Activated CD4-positive, CD25-positive, alpha-beta regulatory T cell treated with anti-CD3 and anti-CD28 coated beads, Interleukin-2, amount 50 U/mL, for 24 hours (primary cell): ENCODE data around the gene PANK2.
"Not testable (repeated sequence)": the region's sequence is repeated elsewhere in the genome, so short reads cannot be mapped to it uniquely, and the experiment has no call there.

Source experiments
- ATAC-seq, 2 donors: fragments of 150-1000 bp; cut with Tn5 transposase; one replicate each; pipeline ENCODE4 v1.10.0; 2021; ENCODE audit warnings: mild to moderate bottlenecking in 1 of 2, moderate library complexity in 1 of 2

The PANK2 gene

DNA sequence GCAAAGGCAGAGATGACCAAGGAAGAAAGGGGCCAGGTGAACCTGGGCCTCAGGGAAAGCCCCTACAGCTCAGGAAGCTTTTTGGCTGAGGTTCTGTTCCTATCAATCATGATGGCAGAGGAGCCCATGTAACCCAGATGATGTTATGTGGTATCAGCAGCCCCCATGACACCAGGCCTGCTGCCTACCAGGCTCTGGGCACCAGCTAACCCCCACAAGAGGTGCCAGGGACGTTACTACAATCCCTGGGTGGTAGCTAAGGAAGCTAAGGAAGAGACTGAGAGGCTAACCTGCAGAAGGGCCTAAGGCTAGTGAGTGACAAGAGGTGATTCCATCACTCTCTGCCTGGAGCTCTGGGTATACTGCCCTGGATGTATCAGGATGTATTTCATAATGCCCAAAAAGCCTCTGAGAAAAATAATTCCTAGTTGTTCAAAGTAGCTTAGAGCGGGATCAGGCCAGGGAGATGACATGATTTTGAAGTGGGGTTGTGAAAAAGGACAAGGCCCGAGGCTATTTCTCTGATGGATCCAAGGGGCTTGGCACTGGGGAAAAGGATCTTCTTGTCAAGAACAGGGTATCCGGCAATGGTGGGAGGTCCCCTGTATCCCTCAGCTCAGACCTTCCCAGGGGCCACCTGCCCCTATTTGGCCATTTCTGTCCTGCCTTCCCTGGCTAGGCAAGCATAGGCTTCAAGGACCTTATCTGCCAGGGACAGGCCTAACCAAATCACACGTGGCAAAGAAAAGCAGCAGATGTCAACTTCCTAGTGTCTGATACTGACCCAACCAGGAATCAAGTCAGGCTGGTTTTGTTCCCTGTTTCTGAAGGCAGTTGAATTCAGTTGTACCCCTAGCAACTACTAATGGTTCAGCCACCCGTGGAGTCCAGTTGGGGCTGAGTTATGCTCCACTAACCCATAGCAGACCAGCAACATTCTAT is 41.3 kb downstream of the PANK2 start:
- no peak for ATAC-seq

DNA sequence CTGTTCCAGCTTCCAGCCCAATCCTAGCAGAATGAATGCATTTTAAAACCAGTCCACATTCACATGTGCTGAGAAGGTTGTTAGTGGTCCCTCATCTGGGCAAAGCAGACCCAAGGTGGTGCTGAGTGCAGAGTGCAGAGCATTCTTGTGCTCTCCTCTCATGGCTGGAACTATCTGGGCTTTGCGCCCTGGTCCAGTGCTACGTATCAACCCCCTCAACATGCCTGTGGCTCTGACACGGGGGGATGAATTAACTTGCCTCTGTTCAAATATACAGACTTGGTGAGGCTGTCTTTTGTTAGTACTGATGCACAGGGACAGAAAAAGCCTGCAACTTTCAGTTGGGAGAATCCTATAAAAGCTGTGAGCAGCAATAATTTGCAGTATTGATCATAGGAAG is 42.5 kb downstream of the PANK2 start:
- ATAC-seq, result no peak

DNA sequence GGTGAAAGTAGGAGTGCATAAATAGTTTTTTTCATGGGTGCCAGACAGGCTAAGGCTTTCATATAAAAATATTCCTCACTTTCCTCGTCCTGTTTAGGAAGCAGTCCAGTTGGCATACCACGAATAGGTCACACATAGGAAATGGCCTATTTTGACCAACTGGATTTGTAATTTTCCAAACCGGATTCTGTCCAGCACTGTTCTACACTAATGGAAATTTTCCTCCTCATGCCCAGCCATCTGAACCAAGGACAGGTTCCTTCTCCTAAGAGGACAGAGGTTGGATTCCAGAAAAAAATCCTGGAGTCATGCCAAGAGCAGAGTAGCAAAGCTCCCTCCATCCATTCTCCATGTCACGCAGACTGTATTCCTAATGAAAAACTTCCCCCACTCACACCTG is 43.1 kb downstream of the PANK2 start:
- ATAC-seq, result no peak

DNA sequence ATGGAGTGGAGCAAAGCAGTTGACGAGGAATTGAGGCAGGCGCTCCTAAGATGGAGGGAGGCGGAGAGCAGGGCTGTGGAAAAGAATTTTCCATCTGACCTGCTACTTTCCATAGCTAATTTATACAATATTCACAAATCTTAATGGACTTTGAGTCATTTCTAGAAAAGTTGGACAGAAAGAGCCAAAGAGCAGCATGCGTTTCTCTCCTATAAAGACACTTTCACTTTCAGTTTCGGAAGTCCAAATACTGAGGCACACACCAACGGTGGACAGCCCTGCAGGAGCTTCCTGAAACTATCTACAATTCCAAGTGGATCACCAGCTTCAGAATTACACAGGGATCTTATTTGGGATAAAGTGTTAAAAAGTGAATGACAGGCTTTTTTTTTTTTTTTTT is 43.5 kb downstream of the PANK2 start:
- no peak for ATAC-seq

DNA sequence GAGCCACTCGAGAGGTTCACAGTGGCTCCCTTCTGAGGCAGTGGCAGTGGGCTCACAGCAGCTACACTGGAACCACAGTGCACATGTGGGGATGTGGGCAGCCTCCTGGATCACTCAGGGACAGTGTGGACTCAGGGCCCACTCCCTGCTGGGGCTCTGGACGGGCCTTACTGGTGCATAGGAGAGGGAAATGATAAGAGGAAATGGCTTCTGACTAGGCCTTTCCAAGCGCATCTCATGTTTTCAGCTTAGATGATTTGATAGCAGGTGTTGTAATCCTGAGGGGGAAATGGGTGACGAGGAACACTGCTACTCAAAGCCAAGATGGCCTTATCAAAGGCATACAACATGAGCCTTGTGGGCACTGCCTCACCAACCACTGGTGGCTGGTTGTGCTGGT is 44.0 kb downstream of the PANK2 start:
- ATAC-seq, result peak in 1 of 2 donors; percentile 23

DNA sequence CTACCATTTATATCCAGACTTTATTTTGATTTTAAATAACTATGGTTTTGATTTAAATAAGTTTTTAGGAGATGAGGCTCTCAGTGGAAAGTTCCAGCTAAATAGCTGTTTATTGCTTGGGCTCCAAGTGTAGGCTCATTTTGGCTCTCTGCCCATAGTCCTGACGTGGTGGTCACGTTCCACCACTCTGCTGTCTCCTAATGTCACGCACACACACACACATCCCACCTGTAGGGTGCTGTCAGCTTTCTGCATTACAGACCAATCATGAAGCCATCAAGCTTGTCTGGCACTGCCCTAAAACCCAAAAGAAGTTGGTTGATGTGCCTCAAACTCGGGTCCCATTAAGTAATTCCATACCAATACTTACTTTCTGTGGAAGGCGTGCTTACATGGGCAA is 45.4 kb downstream of the PANK2 start:
- no peak for ATAC-seq

DNA sequence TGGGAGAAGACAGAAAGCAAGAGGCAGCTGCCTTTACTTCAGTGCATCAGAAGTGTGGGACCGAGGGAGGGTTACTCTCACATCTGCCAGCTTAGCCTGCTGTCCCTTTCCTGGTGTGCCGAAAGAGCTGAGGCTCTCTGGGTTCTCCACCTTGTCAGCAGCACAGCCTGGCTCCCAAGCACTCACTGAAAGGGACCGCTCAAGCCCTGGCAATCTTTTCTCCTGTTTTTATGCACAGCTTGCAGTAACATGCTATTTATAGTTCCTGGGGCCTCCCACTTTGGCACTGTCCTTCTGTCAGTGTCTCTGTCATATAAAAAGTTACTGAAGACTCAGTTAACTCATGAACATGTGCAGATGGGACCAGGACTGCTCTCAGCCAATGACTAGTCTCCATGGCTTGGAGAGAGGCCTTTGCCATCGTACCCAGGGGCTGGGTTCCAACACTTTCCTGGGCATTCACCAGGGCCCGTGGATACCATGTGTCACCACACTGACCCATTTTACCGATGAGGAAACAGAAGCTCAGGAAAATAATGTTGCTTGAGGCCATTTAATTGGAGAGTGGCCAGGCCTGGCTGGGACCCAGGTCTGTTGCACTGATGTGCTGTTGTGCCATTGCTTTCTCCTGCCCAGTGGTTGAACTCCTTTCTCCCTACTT is 46.2 kb downstream of the PANK2 start:
- ATAC-seq, result no peak

DNA sequence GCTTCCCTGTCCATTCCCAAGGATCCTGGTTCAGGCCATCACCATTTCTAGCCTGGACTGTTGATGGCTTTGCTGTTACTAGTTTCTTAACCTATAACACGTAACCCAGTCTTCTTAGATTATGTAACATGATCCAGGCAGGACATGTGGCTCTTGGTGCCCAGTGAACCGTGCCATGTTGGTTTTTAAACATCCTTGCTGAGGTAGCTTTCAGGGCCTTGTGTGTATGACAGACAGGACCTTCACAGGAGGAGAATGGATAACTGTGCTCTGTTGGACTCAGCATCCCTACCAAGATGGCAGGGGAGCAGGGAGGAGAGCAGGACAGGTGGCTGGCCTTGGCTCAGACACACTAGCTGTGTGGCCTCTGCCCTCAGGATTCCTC is 46.8 kb downstream of the PANK2 start:
- ATAC-seq, result no peak

DNA sequence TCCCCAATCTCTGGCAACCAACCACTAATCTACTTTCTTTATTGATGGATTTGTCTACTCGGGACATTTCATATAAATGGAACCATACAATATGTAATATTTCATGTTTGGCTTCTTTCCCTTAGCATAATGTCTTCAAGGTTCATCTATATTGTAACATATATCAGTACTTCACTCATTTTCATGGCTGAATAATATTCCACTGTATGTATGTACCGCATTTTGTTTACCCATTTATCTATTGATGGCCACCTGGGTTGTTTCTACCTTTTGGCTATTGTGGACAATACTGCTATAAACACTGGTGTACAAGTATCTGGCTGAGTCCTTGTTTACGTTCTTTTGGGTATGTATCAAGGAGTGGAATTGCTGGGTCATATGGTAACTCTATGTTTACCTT is 48.4 kb downstream of the PANK2 start:
- no peak for ATAC-seq

DNA sequence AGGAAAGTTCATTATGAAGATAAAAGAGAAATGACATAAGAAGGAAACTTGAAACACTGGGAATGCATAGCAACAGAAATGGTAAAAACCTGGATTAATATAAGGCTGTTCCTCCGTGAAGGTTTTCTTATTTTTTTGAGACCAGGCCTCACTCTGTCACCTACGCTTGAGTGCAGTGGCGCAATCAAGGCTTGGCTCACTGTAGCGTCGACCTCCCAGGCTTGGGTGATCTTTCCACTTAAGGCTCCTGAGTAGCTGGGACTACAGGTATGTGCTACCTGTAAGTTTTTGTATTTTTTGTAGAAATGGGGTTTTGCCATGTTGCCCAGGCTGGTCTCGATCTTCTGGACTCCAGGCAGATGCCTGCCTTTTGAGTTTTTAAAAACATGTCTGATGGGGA is 51.7 kb downstream of the PANK2 start:
- no peak for ATAC-seq

DNA sequence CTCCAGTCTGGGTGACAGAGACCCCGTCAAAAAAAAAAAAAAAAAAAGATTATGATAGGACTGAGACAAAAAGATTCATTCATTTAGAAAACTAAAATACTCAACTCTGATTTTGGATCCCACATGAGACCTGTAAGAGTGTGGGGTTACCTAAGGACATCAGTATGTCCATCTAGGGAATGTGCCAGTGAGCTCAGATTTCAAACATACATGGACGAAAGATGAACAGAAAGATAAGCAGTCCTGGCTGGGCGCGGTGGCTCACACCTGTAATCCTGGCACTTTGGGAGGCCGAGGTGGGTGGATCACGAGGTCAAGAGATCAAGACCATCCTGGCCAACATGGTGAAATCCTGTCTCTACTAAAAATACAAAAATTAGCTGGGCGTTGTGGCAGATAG is 57.5 kb downstream of the PANK2 start:
- not testable (repeated sequence) for ATAC-seq

DNA sequence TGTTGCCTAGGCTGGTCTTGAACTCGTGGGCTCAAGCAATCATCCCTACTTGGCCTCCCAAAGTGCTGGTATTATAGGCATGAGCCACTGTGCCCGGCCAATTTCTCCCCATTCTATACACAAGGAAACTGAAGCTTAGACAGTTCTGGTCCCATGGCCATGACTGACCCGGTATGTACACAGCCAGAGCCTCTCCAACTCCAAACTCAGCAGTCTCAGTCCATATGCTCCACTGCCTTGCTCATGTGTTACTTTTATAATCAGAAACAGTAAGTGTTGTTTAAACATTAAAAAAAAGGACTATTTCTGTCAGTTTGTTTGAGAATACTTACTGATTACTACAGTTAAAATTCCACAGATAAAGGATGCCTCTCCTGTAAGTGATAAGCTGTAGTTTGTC is 75.5 kb downstream of the PANK2 start:
- ATAC-seq, result no peak

DNA sequence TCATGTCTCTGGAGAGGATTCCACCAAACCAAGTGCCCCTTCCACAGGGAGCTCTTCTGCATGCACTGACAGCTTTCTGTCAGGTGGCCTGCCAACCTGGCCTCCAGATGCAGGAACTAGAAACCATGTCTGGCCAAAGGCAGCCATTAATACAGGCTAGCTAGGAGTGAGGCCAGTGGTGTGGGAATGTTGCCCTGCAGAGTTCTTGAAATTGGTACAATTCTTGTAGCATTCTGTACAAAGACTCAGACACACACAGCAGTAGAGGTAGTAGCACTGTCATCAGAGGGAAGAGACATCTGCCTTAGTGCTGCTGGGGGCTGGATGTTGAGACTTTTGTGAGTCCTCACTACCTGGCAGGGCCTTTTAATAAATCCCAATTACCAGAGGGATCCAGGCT is 77.4 kb downstream of the PANK2 start:
- no peak for ATAC-seq

DNA sequence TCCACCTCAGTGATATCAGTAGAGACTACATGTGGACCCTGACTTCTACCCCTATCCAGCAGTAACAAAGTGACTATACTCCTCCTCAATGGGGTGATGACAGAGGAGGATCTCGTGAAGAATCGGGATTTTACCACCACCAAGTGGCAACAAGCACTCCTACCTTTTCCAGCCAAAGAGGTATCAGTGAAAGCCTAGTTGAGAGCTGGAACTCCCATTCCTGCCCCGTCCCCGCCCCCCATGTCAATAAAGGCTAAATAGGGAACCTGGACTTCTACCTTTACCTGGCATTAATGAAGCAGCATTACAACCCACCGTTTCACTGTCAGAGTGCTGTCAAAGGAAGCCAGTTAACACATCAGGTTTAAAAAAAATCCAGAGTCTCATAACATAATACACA is 80.8 kb downstream of the PANK2 start:
- no peak for ATAC-seq

DNA sequence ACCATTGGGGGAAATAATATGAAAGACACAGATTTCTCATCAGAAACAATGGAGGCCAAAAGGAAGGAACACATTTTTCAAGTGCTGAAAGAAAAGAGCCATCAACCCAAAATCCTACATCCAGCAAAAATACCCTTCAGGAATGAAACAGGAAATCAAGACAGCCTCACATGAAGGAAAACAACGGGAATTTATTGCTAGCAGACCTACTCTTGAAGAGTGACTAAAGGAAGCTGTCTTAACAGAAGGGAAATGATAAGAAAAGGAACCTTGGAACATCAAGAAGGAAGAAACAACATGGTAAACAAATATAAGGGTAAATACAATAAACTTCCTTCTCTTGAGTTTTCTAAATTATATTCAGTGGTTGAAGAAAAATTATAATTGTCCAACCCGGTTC is 82.0 kb downstream of the PANK2 start:
- no peak for ATAC-seq

DNA sequence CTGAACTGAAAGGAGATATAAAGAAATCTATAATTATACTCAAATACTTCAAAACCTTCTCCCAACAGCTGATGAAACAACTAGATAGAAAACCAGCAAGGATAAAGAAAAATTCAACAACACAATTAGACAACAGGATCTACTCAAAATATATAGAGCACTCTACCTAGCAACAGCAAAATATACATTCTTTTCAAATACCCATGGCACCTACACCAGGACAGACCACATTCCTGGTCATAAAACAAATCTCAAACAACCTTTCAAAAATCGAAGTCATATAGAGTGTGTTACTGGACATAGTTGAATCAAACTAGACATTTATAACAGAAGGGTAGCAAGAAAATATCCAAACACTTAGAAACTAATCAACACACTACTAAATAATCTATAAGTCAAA is 83.0 kb downstream of the PANK2 start:
- ATAC-seq, result no peak

DNA sequence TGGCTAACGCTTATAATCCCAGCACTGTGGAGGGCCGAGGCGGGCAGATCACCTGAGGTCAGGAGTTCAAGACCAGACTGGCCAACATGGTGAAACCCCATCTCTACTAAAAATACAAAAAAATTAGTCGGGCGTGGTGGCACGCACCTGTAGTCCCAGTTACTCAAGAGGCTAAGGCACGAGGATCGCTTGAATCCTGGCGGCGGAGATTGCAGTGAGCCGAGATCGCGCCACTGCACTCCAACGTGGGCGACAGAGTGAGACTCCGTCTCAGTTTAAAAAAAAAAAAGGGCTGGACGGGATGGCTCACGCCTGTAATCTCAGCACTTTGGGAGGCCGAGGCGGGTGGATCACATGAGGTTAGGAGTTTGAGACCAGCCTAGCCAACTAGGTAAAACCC is 83.4 kb downstream of the PANK2 start:
- not testable (repeated sequence) for ATAC-seq

DNA sequence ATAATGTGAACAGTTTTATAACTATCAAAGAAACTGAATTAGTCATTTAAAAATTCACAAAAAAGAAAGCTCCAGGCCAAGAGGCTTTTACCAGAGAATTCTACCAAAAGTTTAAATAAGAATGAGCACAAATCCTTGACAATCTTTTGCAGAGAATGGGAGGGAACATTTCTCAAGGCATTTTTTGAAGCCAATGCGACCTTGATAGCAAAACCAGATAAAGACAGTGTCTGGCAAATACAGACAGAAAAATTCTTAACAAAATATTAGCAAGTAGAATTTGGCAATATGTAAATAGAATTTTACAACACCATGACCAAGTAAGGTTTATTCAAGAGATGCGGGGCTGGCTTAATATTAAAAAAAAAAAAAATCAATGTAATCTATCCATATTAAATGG is 84.5 kb downstream of the PANK2 start:
- ATAC-seq, result no peak

DNA sequence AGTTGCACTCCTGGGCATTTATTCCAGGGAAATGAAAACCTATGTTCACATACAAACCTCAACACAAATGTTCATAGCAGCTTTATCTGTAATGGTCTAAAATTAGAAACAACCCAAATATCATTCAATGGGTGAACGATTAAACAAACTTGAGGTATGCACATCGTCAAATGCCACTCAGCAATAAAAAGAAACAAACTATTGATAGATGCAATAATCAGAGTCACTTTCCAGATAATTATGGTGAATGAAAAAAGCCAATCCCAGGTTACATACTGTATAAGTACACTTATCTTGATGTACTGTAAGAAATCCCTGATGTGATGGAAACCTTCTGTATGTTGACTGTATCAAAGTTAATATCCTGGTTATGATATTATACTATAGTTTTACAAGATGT is 87.3 kb downstream of the PANK2 start:
- ATAC-seq, result no peak
